Activated CD4-positive, alpha-beta T cell treated with anti-CD3 and anti-CD28 coated beads, Interleukin-2, amount 10 ng/mL, durations not matched to agents 24 days and 14 days (primary cell): ENCODE data around the gene RBMS1. TPM values are rescaled to one million over a fixed set of nuclear protein-coding genes. Genes with fewer than 3 reads are reported as not detected.

ENCODE experiments used
- DNase-seq: peaks from one replicate; pipeline ENCODE4 v3.0.0; 2022
- H3K27ac Mint-ChIP-seq: one replicate; pipeline ENCODE4 v1.8.0; 2022; ENCODE audit warnings: mild to moderate bottlenecking, mixed read lengths
- H3K27me3 Mint-ChIP-seq: one replicate; pipeline ENCODE4 v1.8.0; 2022; ENCODE audit warnings: mixed read lengths
- H3K36me3 Mint-ChIP-seq: one replicate; pipeline ENCODE4 v1.8.0; 2022; ENCODE audit warnings: low read depth, mild to moderate bottlenecking, mixed read lengths
- H3K4me1 Mint-ChIP-seq: one replicate; pipeline ENCODE4 v1.8.0; 2021; ENCODE audit warnings: mixed read lengths
- H3K4me3 Mint-ChIP-seq: one replicate; pipeline ENCODE4 v1.8.0; 2022; ENCODE audit warnings: mild to moderate bottlenecking, moderate library complexity, mixed read lengths
- H3K9me3 Mint-ChIP-seq: one replicate; pipeline ENCODE4 v1.8.0; 2021; ENCODE audit warnings: mixed read lengths
- intact Hi-C: fragments of 100-400 bp; cut with micrococcal nuclease; formaldehyde crosslinking; loops from one replicate; pipeline ENCODE4 v1.15.1; 2023
- total RNA-seq: library from RNA; stranded (reverse); gene quantifications from 2 replicates; pipeline ENCODE4 v1.2.3, GENCODE V29; 2022

RBMS1 gene
- total RNA-seq = 34.0 and 35.2 TPM in 2 replicates

- peak; percentile 87 for DNase-seq
- Mint-ChIP-seq H3K27ac (peak within 1 kb of the TSS; percentile 90), H3K36me3 (peaks cover 1% of the 10 kb centered on the region), H3K4me1 (peaks cover 30% of the 10 kb centered on the region), H3K9me3 (no peaks in the 10 kb centered on the region), H3K4me3 (peak within 1 kb of the TSS; percentile 94), H3K27me3 (peaks cover 11% of the 10 kb centered on the region)
- intact Hi-C loops = loop anchor here (1.0 to 10.0 kb wide), 7 partner anchors 8 to 671 kb away; partner anchors contain the start of gene TANK
Observed at GRCh38 chr2:160493227-160494028, at the start of gene RBMS1. RBMS1 (minus strand) TSS chr2:160493807; CDS start chr2:160493363, 444 bp downstream.

GRCh38 chr2:160541745-160542144 is 48.1 kb upstream of the RBMS1 start:
- Mint-ChIP-seq H3K9me3 (no peaks in the 10 kb centered on the region), H3K27me3 (no peaks in the 10 kb centered on the region), H3K4me3 (no peak overlapping the region), H3K4me1 (no peaks in the 10 kb centered on the region), H3K36me3 (no peaks in the 10 kb centered on the region), H3K27ac (no peak overlapping the region)
- no peak for DNase-seq
- intact Hi-C loops = no loop called here

GRCh38 chr2:160538559-160539355 is 45.1 kb upstream of the RBMS1 start:
- DNase-seq = no peak
- Mint-ChIP-seq H3K4me3 (no peak overlapping the region), H3K9me3 (no peaks in the 10 kb centered on the region), H3K36me3 (no peaks in the 10 kb centered on the region), H3K27ac (no peak overlapping the region), H3K27me3 (no peaks in the 10 kb centered on the region), H3K4me1 (no peaks in the 10 kb centered on the region)
- intact Hi-C loops = no loop called here

- intact Hi-C loops = no loop called here
- Mint-ChIP-seq H3K4me3 (no peak overlapping the region), H3K27ac (no peak overlapping the region), H3K9me3 (no peaks in the 10 kb centered on the region), H3K36me3 (no peaks in the 10 kb centered on the region), H3K4me1 (no peaks in the 10 kb centered on the region), H3K27me3 (no peaks in the 10 kb centered on the region)
- no peak for DNase-seq
Observed at GRCh38 chr2:160538115-160538514, 44.5 kb upstream of the RBMS1 start.

- no peak for DNase-seq
- Mint-ChIP-seq H3K27ac (no peak overlapping the region), H3K4me1 (no peaks in the 10 kb centered on the region), H3K36me3 (no peaks in the 10 kb centered on the region), H3K27me3 (no peaks in the 10 kb centered on the region), H3K4me3 (no peak overlapping the region), H3K9me3 (no peaks in the 10 kb centered on the region)
- intact Hi-C loops = no loop called here
Observed at GRCh38 chr2:160534996-160535395, 41.4 kb upstream of the RBMS1 start.

- no peaks in the 10 kb centered on the region for H3K9me3 Mint-ChIP-seq
- no peaks in the 10 kb centered on the region for H3K27me3 Mint-ChIP-seq
- no peak overlapping the region for H3K4me3 Mint-ChIP-seq
- no peaks in the 10 kb centered on the region for H3K36me3 Mint-ChIP-seq
- DNase-seq = no peak
- H3K4me1 Mint-ChIP-seq = no peaks in the 10 kb centered on the region
- intact Hi-C loops = no loop called here
- H3K27ac Mint-ChIP-seq = no peak overlapping the region
Observed at GRCh38 chr2:160534249-160534648, 40.6 kb upstream of the RBMS1 start.

- no peaks in the 10 kb centered on the region for H3K36me3 Mint-ChIP-seq
- H3K27me3 Mint-ChIP-seq = no peaks in the 10 kb centered on the region
- no peaks in the 10 kb centered on the region for H3K4me1 Mint-ChIP-seq
- no peaks in the 10 kb centered on the region for H3K9me3 Mint-ChIP-seq
- no peak overlapping the region for H3K4me3 Mint-ChIP-seq
- no peak for DNase-seq
- intact Hi-C loops = no loop called here
- no peak overlapping the region for H3K27ac Mint-ChIP-seq
Observed at GRCh38 chr2:160533482-160533881, 39.9 kb upstream of the RBMS1 start.

- H3K4me3 Mint-ChIP-seq = no peak overlapping the region
- no peaks in the 10 kb centered on the region for H3K9me3 Mint-ChIP-seq
- intact Hi-C loops = no loop called here
- peaks cover 2% of the 10 kb centered on the region for H3K27me3 Mint-ChIP-seq
- no peak overlapping the region for H3K27ac Mint-ChIP-seq
- H3K36me3 Mint-ChIP-seq = no peaks in the 10 kb centered on the region
- no peaks in the 10 kb centered on the region for H3K4me1 Mint-ChIP-seq
- DNase-seq = no peak
Observed at GRCh38 chr2:160532388-160532787, 38.8 kb upstream of the RBMS1 start.

- intact Hi-C loops = no loop called here
- Mint-ChIP-seq H3K27me3 (peaks cover 2% of the 10 kb centered on the region), H3K4me3 (no peak overlapping the region), H3K27ac (no peak overlapping the region), H3K36me3 (no peaks in the 10 kb centered on the region), H3K4me1 (no peaks in the 10 kb centered on the region), H3K9me3 (no peaks in the 10 kb centered on the region)
- no peak for DNase-seq
Observed at GRCh38 chr2:160522951-160523710, 29.5 kb upstream of the RBMS1 start.

GRCh38 chr2:160517731-160518130 is 24.1 kb upstream of the RBMS1 start:
- no peaks in the 10 kb centered on the region for H3K27me3 Mint-ChIP-seq
- intact Hi-C loops = loop anchor here (1.0 to 5.0 kb wide), 6 partner anchors 10 to 560 kb away; no protein-coding TSS in a partner anchor

GRCh38 chr2:160516547-160517365 is 23.1 kb upstream of the RBMS1 start:
- H3K27ac Mint-ChIP-seq = peak overlapping the region; percentile 84
- peak overlapping the region; percentile 42 for H3K4me3 Mint-ChIP-seq
- intact Hi-C loops = loop anchor here (1.0 to 5.0 kb wide), 6 partner anchors 9 to 561 kb away; no protein-coding TSS in a partner anchor
- peaks cover 9% of the 10 kb centered on the region for H3K9me3 Mint-ChIP-seq
- peaks cover 29% of the 10 kb centered on the region for H3K4me1 Mint-ChIP-seq
- peaks cover 2% of the 10 kb centered on the region for H3K36me3 Mint-ChIP-seq
- no peaks in the 10 kb centered on the region for H3K27me3 Mint-ChIP-seq
- peak; percentile 59 for DNase-seq

More at GRCh38 chr2:160517731-160518130, 24.1 kb upstream of the RBMS1 start:
- peaks cover 24% of the 10 kb centered on the region for H3K4me1 Mint-ChIP-seq
- peak overlapping the region; percentile 22 for H3K4me3 Mint-ChIP-seq
- DNase-seq = no peak
- H3K36me3 Mint-ChIP-seq = peaks cover 2% of the 10 kb centered on the region
- peaks cover 4% of the 10 kb centered on the region for H3K9me3 Mint-ChIP-seq
- no peak overlapping the region for H3K27ac Mint-ChIP-seq

GRCh38 chr2:160515120-160515519 is 21.5 kb upstream of the RBMS1 start:
- DNase-seq = peak; percentile 50
- Mint-ChIP-seq H3K4me3 (peak overlapping the region; percentile 6), H3K36me3 (peaks cover 2% of the 10 kb centered on the region), H3K27me3 (no peaks in the 10 kb centered on the region), H3K9me3 (peaks cover 9% of the 10 kb centered on the region), H3K27ac (peak overlapping the region; percentile 42), H3K4me1 (peaks cover 33% of the 10 kb centered on the region)
- intact Hi-C loops = loop anchor here (5.0 kb wide), 4 partner anchors 137 to 562 kb away; no protein-coding TSS in a partner anchor

GRCh38 chr2:160513120-160513519 is 19.5 kb upstream of the RBMS1 start:
- H3K36me3 Mint-ChIP-seq = peaks cover 2% of the 10 kb centered on the region
- H3K27me3 Mint-ChIP-seq = no peaks in the 10 kb centered on the region
- H3K27ac Mint-ChIP-seq = no peak overlapping the region
- no peak overlapping the region for H3K4me3 Mint-ChIP-seq
- intact Hi-C loops = no loop called here
- H3K4me1 Mint-ChIP-seq = peaks cover 34% of the 10 kb centered on the region
- peaks cover 9% of the 10 kb centered on the region for H3K9me3 Mint-ChIP-seq
- DNase-seq = no peak
